HG03439 (cell line): ENCODE measurements around the gene COL13A1.

Experiments
- ATAC-seq: cut with Tn5 transposase; IDR thresholded peaks from one replicate; pipeline ENCODE4 v1.9.1; 2021; ENCODE audit warnings: mild to moderate bottlenecking, moderate library complexity; ENCODE audit not compliant: unreplicated experiment

COL13A1 gene

GRCh38 chr10:69818676-69819239, 17.1 kb downstream of the COL13A1 start:
- no peak for ATAC-seq

- ATAC-seq: no peak
These were observed 18.2 kb downstream of the COL13A1 start for GRCh38 chr10:69819716-69820506.

GRCh38 chr10:69820817-69821216, 19.1 kb downstream of the COL13A1 start:
- ATAC-seq: no peak

GRCh38 chr10:69825604-69826003, 23.9 kb downstream of the COL13A1 start:
- no peak for ATAC-seq

- ATAC-seq: no peak
These were observed 24.4 kb downstream of the COL13A1 start for GRCh38 chr10:69826094-69826493.

GRCh38 chr10:69826789-69827554, 25.3 kb downstream of the COL13A1 start:
- ATAC-seq: no peak

GRCh38 chr10:69828144-69828870, 26.6 kb downstream of the COL13A1 start:
- ATAC-seq: no peak

GRCh38 chr10:69829775-69830174, 28.1 kb downstream of the COL13A1 start:
- no peak for ATAC-seq

- ATAC-seq: no peak
These were observed 29.6 kb downstream of the COL13A1 start for GRCh38 chr10:69831231-69831855.

GRCh38 chr10:69835233-69835632, 33.5 kb downstream of the COL13A1 start:
- no peak for ATAC-seq

GRCh38 chr10:69835875-69836730, 34.4 kb downstream of the COL13A1 start:
- ATAC-seq: no peak

- ATAC-seq: no peak
These were observed 35.0 kb downstream of the COL13A1 start for GRCh38 chr10:69836731-69837030.

- no peak for ATAC-seq
These were observed 35.6 kb downstream of the COL13A1 start for GRCh38 chr10:69837261-69837660.

GRCh38 chr10:69838418-69838817, 36.7 kb downstream of the COL13A1 start:
- ATAC-seq: no peak

- ATAC-seq: no peak
These were observed 37.1 kb downstream of the COL13A1 start for GRCh38 chr10:69838853-69839252.

GRCh38 chr10:69839696-69840345, 38.1 kb downstream of the COL13A1 start:
- ATAC-seq: no peak

GRCh38 chr10:69840773-69841172, 39.1 kb downstream of the COL13A1 start:
- ATAC-seq: no peak

GRCh38 chr10:69842020-69842419, 40.3 kb downstream of the COL13A1 start:
- no peak for ATAC-seq

- no peak for ATAC-seq
These were observed 41.2 kb downstream of the COL13A1 start for GRCh38 chr10:69842882-69843281.

GRCh38 chr10:69843923-69844322, 42.2 kb downstream of the COL13A1 start:
- ATAC-seq: no peak
